Epidermal melanocyte (primary cell): ENCODE measurements around the gene DOCK9.

Source experiments
- DNase-seq: peaks from one replicate; pipeline ENCODE4 v3.0.0; 2011; ENCODE audit warnings: low spot score; ENCODE audit not compliant: insufficient read length

Gene DOCK9

DNA sequence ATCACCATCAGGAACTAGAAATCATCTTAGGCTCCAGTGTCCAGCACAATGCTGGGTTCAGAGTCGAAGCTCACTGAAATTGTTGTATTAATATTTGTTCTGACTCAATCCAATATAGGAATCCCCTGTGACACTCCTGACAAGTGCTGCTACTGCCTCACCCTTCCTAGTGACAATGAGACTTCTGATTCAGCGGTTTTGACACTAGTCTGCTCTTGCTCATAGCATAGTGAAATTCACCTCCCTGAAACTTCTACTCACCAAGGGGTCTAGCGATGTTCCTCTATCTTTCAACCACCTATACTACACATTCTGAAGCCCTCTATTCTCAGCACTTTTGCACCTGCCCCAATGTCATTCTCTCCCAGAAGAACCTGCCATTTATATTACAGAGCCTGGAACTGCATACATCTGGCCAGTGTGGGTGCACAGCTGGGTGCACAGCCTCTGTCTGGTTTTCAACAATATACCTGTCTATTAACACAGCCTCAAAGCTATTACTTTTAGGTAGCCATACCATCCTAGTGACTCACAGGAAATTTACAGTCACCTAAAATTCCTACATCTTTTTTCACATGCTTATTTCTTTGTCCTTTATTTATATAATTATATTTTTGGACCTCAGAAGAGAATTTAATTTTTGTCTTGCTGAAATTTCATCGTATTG, 88.3 kb downstream of the DOCK9 start:
- DNase-seq: no peak

DNA sequence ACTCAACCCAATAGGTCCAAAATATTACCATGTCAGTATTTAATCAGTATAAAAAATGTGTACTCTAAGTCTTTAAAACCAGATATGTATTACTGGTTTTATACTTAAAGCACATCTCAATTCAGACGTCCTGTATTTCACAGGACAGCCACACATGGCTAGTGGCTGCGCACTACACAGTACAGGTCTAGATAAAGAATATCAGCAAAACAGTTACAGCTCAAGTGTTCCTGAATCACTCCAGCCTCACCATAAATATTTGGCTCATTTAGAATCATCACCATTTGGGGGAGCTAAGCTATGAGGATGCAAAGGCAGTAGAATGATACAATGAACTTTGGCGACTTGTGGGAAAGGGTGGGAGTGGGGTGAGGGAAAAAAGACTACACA, 89.0 kb downstream of the DOCK9 start:
- no peak for DNase-seq

DNA sequence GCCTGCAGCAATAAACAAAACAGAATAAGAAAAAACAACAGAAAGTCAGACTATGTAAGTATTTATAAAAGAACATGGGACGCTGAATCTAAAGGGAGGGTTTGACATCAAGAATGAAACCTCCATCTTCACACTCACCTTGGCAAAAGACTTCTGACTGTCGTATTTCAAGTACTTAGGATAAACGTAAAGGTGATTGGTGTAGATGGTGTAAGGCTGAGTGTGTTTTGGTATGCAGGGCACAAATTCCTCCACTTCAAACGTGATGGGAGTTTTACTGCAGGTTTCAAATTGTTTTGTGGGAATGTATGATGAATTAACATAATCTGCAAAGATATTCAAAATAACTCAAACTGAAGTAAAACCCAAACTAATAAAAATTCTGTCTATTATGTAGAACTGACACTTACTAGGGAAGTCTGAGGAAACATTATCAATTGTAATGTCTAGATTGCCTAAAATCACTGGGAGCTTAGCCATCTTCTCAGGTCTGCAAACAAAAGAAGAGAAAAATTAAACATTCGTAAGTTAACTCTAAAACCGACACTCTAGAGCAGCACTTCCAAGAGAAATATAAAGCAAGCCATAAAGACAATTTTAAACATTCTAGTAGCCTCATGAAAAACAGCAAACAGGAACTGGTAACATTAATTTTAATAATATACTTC, 89.5 kb downstream of the DOCK9 start:
- DNase-seq: no peak

DNA sequence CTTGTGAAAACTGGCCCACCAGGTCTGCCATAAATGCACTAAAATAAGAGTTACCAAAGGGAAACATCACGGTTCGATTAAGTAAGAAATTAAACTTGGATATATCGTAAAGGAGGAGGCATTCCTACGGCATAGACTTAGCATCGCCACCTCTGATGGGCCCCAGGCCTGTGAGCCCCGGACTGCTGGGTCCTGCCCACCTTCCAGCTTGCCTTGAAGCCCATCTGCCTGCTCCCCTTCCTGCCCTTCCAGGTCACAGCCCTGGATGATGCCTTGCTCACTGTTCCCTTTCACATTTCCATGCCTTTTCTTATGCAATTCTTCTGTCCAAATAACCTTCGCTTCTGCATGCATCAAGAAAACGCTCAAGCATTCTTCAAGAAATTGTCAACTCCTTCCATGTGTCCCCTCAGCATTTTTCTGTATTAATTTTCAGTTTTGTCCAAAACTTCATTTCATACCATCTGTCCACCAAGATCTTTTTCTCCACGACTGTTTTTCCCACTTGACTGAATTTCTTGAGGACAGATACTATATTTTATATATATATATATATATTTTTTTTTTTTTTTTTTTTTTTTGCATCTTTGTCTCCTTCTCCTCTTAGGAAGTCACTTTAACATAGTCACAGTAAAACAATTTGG, 91.2 kb downstream of the DOCK9 start:
- DNase-seq: no peak

DNA sequence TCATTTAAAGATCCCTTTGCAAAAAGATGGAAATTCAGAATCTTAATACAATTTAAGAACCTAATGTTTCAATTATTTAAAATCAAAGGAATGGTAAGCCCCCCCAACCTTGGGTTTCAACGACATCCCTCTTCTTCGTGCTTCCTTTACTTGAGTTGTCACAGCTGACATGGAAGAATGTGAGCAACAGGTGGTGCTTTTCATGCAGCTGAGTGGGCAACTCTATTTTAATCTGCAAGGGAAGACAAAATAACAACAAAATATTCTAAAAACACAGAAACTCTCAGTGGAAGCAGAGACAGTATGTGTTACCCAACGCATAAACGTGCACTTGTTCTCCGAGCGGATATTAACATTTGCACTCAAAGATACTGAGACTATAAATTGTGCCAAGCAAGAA, 92.3 kb downstream of the DOCK9 start:
- no peak for DNase-seq

DNA sequence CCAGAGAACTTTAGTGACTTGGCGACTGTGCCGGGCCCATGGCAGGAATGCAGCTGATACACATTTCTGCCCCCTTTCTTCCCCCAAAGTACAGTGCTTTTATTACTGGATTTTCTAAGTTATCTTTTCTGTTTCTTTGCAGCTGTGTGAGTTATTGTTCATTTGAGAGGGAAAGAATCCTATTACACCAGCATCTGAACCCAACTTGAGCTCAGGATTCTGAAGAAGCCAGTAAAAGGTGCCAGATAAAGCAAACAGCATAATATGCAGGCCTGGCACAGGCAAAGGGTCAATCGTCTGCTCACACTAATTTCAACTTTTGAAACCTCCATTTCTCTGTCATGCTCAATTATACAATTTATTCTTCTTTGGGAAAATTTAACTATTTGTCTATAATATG, 93.9 kb downstream of the DOCK9 start:
- DNase-seq: no peak

DNA sequence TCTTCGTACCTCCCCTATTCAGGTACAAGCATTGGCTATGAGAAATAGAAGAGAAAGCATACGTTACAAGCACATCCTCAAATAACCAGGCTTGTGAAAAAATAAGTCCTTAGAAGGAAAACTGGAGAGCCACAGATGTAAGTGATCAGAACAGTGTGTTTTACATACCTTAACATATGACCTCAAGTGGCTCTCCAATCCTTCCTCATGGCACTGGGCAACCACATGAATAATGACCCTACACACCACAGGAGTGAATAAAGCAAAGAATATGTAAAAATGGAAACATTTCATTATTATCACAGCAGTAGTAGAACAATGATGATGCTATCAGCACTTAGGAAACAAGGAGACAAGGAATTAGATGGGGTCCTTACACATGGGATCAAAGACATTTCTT, 96.5 kb downstream of the DOCK9 start:
- no peak for DNase-seq

DNA sequence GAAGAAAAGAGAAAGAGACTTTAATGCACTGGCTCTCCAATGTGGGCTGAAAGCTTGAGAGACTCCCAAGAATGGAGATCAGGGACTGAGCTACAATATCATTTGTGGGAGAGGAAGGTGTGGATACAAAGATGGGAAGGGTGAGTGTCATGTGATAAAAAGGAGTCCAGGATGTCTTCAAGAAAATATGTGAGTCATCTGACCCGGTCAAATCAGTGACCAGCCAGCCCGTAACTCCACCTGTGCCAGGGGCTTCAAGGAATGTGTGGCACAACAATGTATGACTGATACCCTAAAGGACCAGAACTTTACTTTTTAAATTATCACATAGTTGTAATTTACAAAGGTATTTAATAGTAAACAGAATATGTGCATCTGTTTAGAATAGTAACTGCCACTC, 97.2 kb downstream of the DOCK9 start:
- DNase-seq: no peak

DNA sequence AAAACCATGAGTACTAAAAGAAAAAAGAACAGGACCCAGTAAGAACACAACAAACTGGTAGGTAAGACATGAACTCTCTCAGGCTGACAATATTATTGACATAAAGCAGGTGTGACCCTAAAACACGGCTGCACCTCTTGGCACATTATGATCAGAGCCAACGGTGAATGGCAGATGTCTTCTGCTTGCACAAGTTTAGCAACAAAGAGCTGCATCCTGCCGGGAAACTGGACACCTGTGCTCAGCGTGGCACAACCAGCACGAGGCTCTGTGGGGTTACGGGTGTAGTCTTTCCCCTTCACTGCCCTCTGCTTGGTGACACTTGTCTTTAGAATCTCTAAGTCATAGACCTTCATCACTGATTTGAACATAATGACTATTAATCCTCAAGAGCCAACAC, 97.9 kb downstream of the DOCK9 start:
- no peak for DNase-seq

DNA sequence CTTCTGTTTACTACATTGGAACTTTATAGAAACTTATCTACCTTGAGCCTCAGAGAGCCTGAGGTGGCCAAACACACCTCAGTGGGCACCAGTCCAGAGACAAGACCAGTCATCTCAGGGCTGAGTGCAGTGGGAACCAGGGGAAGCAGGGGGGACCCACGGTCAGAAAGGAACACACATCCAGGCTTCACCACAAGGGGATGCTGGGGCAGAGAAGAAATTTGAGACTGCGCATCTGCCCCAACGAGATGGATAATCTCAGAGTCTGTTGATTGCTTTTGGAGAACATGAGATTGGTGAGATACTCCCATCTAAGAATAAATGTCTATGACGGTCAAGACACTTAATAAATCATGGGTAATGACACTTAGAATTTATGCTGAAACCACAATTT, 98.7 kb downstream of the DOCK9 start:
- no peak for DNase-seq

DNA sequence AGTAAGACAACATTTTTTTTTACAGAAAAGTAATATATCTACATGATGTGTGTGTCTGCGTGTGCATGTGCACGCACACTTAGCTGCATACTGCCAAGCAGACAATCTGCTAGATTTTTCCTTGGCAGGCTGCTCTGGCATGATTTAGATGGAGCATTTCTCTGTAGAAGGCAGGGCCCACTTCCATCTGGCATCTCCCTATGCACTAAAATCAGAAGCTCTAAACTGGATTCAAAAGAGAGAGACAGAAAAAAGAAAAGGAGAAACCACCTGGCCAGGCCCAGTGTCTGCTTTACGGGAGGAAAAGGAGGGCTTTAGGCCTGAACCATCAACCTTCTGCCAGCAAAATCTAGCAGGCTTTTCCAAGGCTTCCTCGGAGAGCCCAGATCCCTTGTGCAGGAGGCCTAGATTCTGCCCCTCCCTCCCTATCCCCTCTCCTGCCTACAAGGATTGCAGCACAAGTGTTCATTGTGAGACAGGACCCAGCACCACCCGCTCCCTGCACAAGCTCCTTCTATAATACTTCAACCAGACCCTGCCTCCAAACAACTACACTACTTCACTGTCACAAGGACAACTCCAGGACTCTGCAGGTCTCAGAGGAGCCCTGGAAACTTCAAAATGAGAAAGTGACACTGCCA, 99.3 kb downstream of the DOCK9 start:
- no peak for DNase-seq

DNA sequence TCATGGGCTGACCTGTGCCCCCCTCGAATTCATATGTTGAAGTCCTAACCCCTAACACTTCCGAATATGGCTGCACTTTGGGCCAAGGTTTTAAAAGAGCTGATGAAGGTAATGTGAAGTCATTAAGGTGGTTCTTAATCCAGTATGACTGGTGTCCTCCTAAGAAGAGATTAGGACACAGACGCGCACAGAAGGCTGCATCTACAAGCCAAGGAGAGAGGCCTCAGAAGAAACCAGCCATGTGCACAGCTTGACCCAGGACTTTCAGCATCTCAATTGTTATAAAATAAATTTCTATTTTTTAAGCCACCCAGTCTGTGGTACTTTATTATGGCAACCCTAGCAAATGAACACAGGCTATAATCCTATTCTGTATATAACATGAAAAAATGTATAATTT, 99.9 kb downstream of the DOCK9 start:
- DNase-seq: no peak

DNA sequence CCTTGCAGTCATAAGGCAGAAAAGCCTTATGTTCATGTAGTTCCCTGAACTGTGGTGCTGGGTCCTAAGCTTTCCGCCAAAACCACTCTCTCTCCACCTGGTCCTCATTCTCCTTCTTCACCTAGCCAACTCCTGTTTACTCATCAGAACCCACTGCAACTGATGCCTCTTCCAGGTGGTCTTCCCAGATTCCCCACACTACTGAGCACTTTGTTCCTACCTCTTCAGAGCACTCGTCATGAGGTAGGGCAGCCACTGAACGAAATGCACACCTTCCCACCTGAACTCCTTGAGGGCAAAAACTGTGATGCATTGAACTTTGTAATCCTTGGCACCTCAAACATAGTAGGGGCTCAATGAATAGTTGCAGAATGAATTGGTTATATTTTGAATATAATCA, 100.4 kb downstream of the DOCK9 start:
- DNase-seq: no peak

DNA sequence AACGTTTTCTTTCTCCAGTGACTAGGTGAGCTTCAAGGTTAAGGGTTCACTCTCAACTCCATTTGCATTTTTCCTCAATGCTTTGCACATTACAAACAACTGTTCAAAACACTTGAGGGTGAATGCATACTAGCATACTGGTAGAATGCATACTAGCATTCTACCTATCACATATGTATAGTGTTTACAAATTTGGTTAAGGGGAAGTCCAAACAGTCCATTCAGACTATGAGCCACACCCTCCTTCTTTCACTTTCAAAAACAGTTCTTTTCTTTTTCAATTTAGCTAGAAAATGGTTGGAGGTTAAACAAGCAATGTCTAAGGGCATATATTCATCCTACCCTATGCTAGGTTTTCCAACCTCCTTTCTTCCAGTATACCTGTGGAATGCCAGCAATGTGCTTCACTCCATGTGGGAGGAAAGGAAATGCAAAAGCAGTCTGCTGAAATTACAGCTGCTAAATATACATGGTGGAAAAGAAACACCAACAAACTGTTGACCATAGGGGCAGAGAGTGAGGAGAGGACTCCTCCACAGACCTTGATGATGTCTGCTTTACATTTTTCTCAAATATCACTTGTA, 102.6 kb downstream of the DOCK9 start:
- no peak for DNase-seq

DNA sequence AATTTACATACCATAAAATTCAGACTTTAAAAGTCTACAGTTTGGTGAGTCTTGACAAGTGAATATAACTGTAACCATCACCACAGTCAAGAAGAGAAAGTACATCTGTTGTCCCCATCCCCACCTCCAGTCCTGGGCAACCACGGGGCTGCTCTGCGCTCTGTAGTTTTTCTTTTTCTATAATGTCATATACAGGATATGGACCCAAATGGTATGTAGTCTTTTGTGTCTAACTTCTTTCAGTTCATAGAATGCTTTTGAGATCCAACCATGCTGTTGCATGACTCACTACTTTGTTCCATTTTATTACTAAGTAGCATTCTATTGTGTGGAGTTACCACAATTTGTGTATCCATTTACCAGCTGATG, 103.9 kb downstream of the DOCK9 start:
- no peak for DNase-seq

DNA sequence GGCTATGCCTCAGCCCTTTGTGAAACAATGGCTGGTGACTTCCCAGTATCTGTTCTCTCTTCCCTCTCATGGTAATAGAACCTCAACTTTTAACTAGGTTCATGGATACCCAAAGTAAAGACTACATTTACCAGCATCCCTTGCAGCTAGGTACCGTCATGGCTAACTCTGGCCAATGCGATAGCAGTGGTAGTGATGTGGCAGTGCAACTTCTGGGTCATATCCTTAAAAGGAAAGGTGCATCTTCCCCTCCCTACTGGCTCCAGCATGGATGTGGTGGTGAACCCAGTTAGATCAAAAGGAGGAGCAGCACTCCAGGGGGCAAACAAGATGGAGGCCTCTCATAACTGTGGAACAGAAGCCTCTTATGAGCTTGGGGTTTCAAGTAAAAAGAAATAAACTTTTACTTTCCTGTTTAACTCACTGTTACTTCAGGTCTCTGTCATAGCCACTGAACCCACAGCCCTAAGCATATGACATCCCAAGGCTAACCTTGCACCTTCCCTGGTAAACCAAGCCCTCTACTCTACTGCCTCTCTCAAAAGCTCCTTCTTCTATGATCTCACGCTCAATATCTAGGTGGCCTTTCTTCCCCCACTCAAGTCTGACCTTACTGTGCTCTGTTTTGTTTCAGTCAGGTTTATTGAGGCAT, 104.4 kb downstream of the DOCK9 start:
- DNase-seq: no peak

DNA sequence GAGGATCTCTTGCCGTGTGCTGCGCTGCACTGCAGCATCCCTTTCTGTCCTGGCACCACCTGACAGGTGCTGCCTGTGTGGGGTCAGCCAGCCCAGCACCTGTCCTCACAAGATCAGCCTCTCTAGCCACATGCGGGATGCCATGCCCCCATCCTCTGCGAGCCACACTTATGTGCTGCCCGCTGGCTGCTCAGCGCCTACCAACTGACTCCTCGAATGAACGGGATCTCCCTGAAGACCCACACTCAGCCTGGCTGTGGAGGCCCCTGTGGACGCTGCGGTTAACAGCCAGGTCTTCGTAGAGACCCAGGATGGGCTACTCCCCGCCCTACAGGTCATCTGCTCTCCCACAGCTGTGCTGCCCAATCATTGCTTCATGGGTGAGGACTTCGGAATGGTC, 106.1 kb downstream of the DOCK9 start:
- DNase-seq: no peak

DNA sequence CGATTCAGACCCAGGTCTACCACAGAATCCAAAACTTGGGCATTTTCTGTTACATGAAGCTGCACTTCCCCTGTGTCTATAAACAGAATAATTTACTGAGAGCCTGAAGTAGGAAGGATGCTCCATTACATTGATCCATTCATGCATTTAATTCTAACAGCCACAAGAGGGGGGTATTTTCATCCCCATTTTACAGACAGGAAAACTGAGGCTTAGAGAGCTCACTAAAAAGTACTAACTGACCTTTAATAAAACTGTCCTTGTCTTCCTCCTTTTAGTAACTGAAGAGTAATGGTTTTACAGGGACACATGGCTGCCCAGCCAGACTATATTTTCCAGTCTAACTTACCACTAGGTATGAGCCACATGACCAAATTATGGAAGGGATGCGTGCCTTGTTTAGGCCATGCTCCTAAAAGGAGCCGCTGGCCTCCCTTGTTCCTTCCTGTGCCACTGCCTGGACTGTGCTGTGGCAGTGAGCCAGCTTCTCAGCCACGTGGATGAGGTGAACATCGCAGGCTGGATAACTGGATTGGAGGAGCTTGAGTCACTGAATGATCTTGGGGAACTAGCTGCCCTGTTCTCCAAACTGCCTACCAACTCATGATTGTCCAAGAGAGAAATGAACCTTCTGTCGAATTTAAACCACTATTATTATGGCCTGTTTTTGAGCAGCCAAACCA, 108.3 kb downstream of the DOCK9 start:
- DNase-seq: no peak

DNA sequence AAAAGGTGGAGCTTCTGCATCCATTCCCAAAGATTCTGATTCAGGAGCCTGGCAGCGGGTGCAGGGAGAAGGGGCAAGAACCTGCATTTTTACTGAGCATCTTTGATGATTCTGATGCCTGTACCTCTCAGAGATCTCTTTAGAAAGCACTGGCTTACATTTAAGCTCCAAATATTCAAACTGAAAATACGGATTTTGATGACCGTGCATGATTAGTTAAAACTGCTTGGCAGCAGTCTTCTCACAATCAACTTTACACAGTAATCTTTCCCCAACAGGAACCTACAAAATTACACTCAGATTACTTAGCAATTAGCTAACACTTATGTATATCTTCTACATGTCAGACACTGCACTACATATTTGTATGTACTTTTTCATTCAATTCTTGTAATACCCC, 108.9 kb downstream of the DOCK9 start:
- DNase-seq: no peak

DNA sequence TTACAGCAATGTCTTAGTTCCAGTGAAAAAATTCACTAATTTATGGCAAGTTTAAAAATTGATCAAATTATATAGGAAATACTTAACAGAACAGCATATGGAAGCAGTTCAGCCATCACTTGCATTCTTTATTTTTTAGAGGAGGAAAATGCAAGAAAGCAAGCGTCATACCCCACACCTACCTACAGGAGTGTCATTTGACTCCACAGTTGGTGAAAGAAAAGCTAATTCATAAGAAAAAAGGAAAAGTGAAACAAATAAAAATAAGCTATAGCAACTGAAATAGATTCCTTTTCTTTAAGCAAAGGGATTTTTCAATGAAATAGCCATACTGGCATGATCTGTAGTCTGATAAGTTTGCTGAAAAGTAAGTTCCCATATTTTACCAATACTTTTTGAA, 111.0 kb downstream of the DOCK9 start:
- DNase-seq: no peak

DNA sequence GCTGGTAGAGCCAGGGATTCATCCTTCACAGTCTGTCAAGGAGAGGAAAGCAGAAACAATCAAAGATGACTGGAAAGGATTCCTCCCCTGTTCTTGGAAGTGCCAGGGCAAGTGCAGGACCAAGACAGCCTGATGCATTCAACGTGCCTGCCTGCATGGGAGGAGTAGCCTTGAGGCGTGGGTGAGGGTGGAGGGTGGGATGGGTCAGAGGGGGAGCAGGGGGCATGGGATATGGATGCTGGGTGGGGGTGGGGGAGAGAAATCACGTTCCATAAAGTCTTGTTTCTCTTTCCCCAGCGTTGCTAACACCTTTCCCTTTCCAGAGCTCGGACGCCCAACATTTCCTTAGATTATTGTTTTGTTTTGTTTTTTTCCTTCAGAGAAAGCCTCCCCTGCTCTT, 117.4 kb downstream of the DOCK9 start:
- DNase-seq: no peak
